Thyroid gland (tissue), 4 donors: ENCODE measurements around the gene NFATC2.

Experiments
- CTCF ChIP-seq, 6 experiments: fragments of 200-600 bp in 3 of 6; fragments of 450-650 bp in 3 of 6; sonication (generic) in 3 of 6; IDR thresholded peaks; one replicate each; pipeline ENCODE4 v1.5.1; 2016 to 2019; ENCODE audit warnings: antibody characterized with exemption in 6 of 6, mild to moderate bottlenecking in 2 of 6, inconsistent platforms in 1 of 6, moderate library complexity in 1 of 6
- POLR2A ChIP-seq, 2 donors: fragments of 450-650 bp; IDR thresholded peaks; one replicate each; pipeline ENCODE4 v1.6.1; 2017; ENCODE audit warnings: antibody characterized with exemption in 2 of 2, mild to moderate bottlenecking in 2 of 2, moderate library complexity in 1 of 2

GRCh38 chr20:51454250-51454865, 88.2 kb downstream of the NFATC2 start:
- TF ChIP-seq POLR2A (IDR thresholded peaks at IDR 0.05) (no peak), CTCF (IDR thresholded peaks at IDR 0.05) (no peak)
